PC-3 (cell line): Measurements from ENCODE around the gene ASTN2. TPM values are rescaled to one million over a fixed set of nuclear protein-coding genes. Genes with fewer than 3 reads are reported as not detected.

Experiments
- ATAC-seq: fragments of 200-7000 bp; cut with Tn5 transposase; 2 replicates; pipeline ENCODE4 v1.9.1; 2020; ENCODE audit warnings: mild to moderate bottlenecking, moderate library complexity
- BruUV-seq: library from RNA; stranded (reverse); fragments of 400-500 nt; replicated peaks from 2 replicates; lab custom pipeline; 2021; lab: Mats Ljungman, UMichigan
- CTCF ChIA-PET: fragments of 300-600 bp; sonication (Branson Sonifier 250); formaldehyde crosslinking; loops from one replicate; lab custom pipeline; 2022; ENCODE audit warnings: antibody characterized with exemption; lab: Charles Lee
- POLR2A ChIA-PET: fragments of 300-600 bp; sonication (Branson Sonifier 250); formaldehyde crosslinking; loops from one replicate; lab custom pipeline; 2022; ENCODE audit warnings: antibody characterized with exemption; ENCODE audit not compliant: unreplicated experiment; lab: Charles Lee
- DNase-seq: peaks from one replicate; pipeline ENCODE4 v3.0.0-alpha.2; 2015
- H2AFZ ChIP-seq: fragments of 300-600 bp; sonication (generic); 2 replicates; pipeline ENCODE4 v1.6.0; 2016; ENCODE audit warnings: antibody characterized with exemption, low read length
- H3F3A ChIP-seq: fragments of 300-600 bp; sonication (generic); one replicate; pipeline ENCODE4 v1.6.0; 2017; ENCODE audit warnings: antibody characterized with exemption, low read length, control low read depth, mild to moderate bottlenecking; ENCODE audit not compliant: unreplicated experiment
- H3K27ac ChIP-seq: fragments of 300-600 bp; sonication (generic); 2 replicates; pipeline ENCODE4 v1.5.1; 2016; ENCODE audit warnings: mild to moderate bottlenecking, low read length
- H3K27me3 ChIP-seq: fragments of 300-600 bp; sonication (generic); 2 replicates; pipeline ENCODE4 v1.6.1; 2016; ENCODE audit warnings: low read length, mixed read lengths
- H3K36me3 ChIP-seq: fragments of 300-600 bp; sonication (generic); 2 replicates; pipeline ENCODE4 v1.6.1; 2016; ENCODE audit warnings: low read depth, mixed run types, low read length, mixed read lengths
- H3K4me1 ChIP-seq: fragments of 300-600 bp; sonication (generic); 2 replicates; pipeline ENCODE4 v1.5.1; 2016; ENCODE audit warnings: low read length; ENCODE audit not compliant: insufficient read depth
- H3K4me2 ChIP-seq: fragments of 300-600 bp; sonication (generic); 2 replicates; pipeline ENCODE4 v1.6.0; 2016; ENCODE audit warnings: low read length
- H3K4me3 ChIP-seq: fragments of 300-600 bp; sonication (generic); 2 replicates; pipeline ENCODE4 v1.5.1; 2016; ENCODE audit warnings: mild to moderate bottlenecking, low read length, mixed read lengths
- H3K79me2 ChIP-seq: fragments of 300-600 bp; sonication (generic); 2 replicates; pipeline ENCODE4 v1.6.1; 2017; ENCODE audit warnings: low read length, mixed read lengths
- H3K9ac ChIP-seq: fragments of 300-600 bp; sonication (generic); 2 replicates; pipeline ENCODE4 v1.6.0; 2016; ENCODE audit warnings: mild to moderate bottlenecking, low read length
- H3K9me2 ChIP-seq: fragments of 300-600 bp; sonication (generic); replicated peaks from 2 replicates; pipeline ENCODE4 v1.6.1; 2016; ENCODE audit warnings: mixed run types, low read length, mixed read lengths
- H3K9me3 ChIP-seq: fragments of 300-600 bp; sonication (generic); 2 replicates; pipeline ENCODE4 v1.6.1; 2016; ENCODE audit warnings: low read length, mixed read lengths
- H4K20me1 ChIP-seq: fragments of 300-600 bp; sonication (generic); 2 replicates; pipeline ENCODE4 v1.6.1; 2016; ENCODE audit warnings: low read length, mixed read lengths
- EZH2 ChIP-seq: fragments of 300-600 bp; sonication (generic); IDR thresholded peaks from one replicate; pipeline ENCODE4 v1.6.1; 2017; ENCODE audit warnings: antibody characterized with exemption, mild to moderate bottlenecking, low read length; ENCODE audit not compliant: unreplicated experiment
- EZH2phosphoT487 ChIP-seq: fragments of 300-600 bp; sonication (generic); IDR thresholded peaks from 2 replicates; pipeline ENCODE4 v1.6.1; 2018; ENCODE audit warnings: mild to moderate bottlenecking, antibody characterized with exemption, low read length, borderline replicate concordance
- intact Hi-C: fragments of 100-400 bp; cut with micrococcal nuclease; formaldehyde crosslinking; loops from 2 replicates; pipeline ENCODE4 v1.9.0; 2023
- total RNA-seq: library from RNA; depleted of rRNA; stranded (reverse); fragments of >200 nt; gene quantifications from 2 replicates; pipeline ENCODE4 v1.2.3, GENCODE V29; 2014
- TF ChIP-seq, protein P1 (sequence below): fragments of 300-600 bp; sonication (generic); conservative IDR thresholded peaks from 2 replicates; pipeline ENCODE4 v1.5.1; 2017; ENCODE audit warnings: antibody characterized with exemption, low read depth, mild to moderate bottlenecking, low read length

The ASTN2 gene
- total RNA-seq, 1 experiment from 2014 or later, result 3.5 TPM

DNA sequence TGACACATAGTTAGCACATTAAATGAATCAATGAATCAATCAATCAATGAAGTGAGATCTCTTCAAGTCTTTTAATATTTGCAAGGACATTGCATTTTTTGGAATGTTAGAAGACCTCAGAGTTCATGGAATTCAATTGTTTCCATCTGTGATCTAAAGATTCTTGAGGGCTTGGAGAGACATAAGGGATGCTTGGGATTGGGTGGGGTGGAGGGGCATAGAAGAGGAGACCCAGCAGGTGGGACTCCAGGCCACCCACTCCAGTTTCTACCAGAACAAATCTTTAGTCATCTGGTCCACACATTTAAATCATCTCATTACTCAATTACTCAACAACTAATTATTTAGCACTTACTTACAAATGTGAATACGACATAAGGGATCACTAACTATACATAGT is 978.7 kb downstream of the ASTN2 start:
- POLR2A ChIA-PET, result no interaction called here
- H4K20me1 ChIP-seq, result no peaks in the 10 kb centered on the region
- no peak for ATAC-seq
- CTCF ChIA-PET, result no interaction called here
- no peaks in the 10 kb centered on the region for H3K27me3 ChIP-seq
- no peak overlapping the region for H3K4me2 ChIP-seq
- H3K4me3 ChIP-seq, result no peak overlapping the region
- no TSS peak for BruUV-seq
- TF ChIP-seq EZH2, result no peak
- TF ChIP-seq, protein P1, sequence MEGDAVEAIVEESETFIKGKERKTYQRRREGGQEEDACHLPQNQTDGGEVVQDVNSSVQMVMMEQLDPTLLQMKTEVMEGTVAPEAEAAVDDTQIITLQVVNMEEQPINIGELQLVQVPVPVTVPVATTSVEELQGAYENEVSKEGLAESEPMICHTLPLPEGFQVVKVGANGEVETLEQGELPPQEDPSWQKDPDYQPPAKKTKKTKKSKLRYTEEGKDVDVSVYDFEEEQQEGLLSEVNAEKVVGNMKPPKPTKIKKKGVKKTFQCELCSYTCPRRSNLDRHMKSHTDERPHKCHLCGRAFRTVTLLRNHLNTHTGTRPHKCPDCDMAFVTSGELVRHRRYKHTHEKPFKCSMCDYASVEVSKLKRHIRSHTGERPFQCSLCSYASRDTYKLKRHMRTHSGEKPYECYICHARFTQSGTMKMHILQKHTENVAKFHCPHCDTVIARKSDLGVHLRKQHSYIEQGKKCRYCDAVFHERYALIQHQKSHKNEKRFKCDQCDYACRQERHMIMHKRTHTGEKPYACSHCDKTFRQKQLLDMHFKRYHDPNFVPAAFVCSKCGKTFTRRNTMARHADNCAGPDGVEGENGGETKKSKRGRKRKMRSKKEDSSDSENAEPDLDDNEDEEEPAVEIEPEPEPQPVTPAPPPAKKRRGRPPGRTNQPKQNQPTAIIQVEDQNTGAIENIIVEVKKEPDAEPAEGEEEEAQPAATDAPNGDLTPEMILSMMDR, result no peak
- no peak for TF ChIP-seq EZH2phosphoT487
- no peak for DNase-seq
- no peaks in the 10 kb centered on the region for H3F3A ChIP-seq
- no peaks in the 10 kb centered on the region for H3K9me3 ChIP-seq
- no peak overlapping the region for H2AFZ ChIP-seq
- H3K9me2 ChIP-seq, result no peaks in the 10 kb centered on the region
- no peaks in the 10 kb centered on the region for H3K4me1 ChIP-seq
- H3K27ac ChIP-seq, result no peak overlapping the region
- no peaks in the 10 kb centered on the region for H3K79me2 ChIP-seq
- H3K9ac ChIP-seq, result no peak overlapping the region
- intact Hi-C loops, result no loop called here
- no peaks in the 10 kb centered on the region for H3K36me3 ChIP-seq

DNA sequence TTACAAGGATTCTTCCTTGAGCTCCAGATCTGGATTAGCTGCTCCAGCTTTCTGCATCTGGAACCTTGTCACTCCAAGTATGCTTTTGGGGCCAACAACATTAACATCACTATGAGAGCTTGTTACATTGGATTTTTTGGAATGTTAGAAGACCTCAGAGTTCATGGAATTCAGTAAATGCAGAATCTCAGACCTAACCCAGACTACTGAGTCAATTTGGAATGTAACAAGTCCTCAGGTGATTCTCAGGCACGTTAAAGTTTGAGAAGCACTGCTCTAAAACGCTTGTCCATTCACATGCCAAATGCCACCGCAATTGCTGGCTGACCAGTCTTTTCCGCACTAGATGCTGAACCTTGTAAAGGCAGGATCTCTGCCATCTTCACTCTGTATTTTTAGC is 979.2 kb downstream of the ASTN2 start:
- Histone ChIP-seq H3F3A (no peaks in the 10 kb centered on the region), H3K4me3 (no peak overlapping the region), H3K9ac (no peak overlapping the region), H3K79me2 (no peaks in the 10 kb centered on the region), H3K9me3 (no peaks in the 10 kb centered on the region), H3K27ac (no peak overlapping the region), H3K4me1 (no peaks in the 10 kb centered on the region), H2AFZ (no peak overlapping the region), H3K36me3 (no peaks in the 10 kb centered on the region), H3K9me2 (no peaks in the 10 kb centered on the region), H3K4me2 (no peak overlapping the region), H4K20me1 (no peaks in the 10 kb centered on the region), H3K27me3 (no peaks in the 10 kb centered on the region)
- POLR2A ChIA-PET, result no interaction called here
- intact Hi-C loops, result no loop called here
- DNase-seq (no peak), ATAC-seq (no peak)
- no peak for TF ChIP-seq EZH2phosphoT487
- TF ChIP-seq, protein P1, result no peak
- BruUV-seq, result no TSS peak
- CTCF ChIA-PET, result no interaction called here

DNA sequence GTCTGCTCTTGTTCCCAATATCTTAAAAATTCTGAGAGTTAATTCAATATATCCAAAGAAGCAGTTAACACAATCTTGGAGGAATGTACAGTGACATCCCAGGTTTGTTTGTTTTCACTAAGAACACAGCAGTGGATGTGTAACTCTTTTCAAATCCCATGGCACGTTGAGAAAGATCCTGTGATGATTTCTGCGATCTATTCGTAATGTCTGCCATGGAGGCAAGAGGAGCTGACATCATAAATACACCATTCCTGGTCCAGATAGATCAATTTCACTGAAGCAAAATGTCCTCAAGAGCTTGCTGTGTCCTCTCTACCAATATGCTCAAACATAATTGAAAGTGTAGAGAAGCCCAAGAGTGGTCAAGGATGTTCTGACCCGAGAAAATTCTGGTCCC is 980.5 kb downstream of the ASTN2 start:
- no peak for DNase-seq
- CTCF ChIA-PET, result interaction anchor here (0.6 kb wide), 1 partner anchor 841 kb away, joined by 3 read pairs; no protein-coding TSS in a partner anchor
- Histone ChIP-seq H3K36me3 (no peaks in the 10 kb centered on the region), H2AFZ (no peak overlapping the region), H3K27ac (no peak overlapping the region), H3F3A (no peaks in the 10 kb centered on the region), H3K9me2 (no peaks in the 10 kb centered on the region), H3K4me1 (no peaks in the 10 kb centered on the region), H3K27me3 (no peaks in the 10 kb centered on the region), H3K9me3 (no peaks in the 10 kb centered on the region), H3K9ac (no peak overlapping the region), H4K20me1 (no peaks in the 10 kb centered on the region), H3K4me3 (no peak overlapping the region), H3K4me2 (no peak overlapping the region), H3K79me2 (no peaks in the 10 kb centered on the region)
- no peak for ATAC-seq
- POLR2A ChIA-PET, result no interaction called here
- TF ChIP-seq EZH2 (no peak), EZH2phosphoT487 (no peak)
- TF ChIP-seq, protein P1, result no peak
- intact Hi-C loops, result no loop called here
- no TSS peak for BruUV-seq
